GM12873 (cell line): ENCODE measurements around the gene VTA1.

ENCODE experiments used
- TF ChIP-seq, protein P1 (sequence below): IDR thresholded peaks from 2 replicates; pipeline ENCODE4 v1.5.1; 2012; ENCODE audit warnings: low read depth, mild to moderate bottlenecking, moderate library complexity, low read length, control low read depth; ENCODE audit not compliant: insufficient read depth; ENCODE audit errors: missing control alignments

Gene VTA1

DNA sequence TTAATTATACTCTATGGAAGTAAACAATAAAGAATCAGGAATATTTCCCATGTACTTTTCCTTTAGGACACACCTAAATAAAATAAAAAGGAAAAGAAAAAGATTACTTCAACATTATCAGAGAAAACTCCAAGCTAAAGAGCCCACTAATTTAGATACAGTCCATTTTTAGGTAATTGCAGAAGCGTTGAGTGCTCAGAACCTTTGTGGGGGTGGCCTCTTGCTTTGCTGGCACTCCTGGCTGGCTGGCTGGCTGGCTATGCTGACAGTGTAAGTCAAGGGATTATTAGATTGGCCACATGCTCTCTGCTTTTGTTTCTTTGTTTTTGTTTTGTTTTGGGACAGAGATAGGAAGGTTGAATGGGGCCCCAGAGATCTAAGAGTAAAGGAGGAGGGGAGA, 14.4 kb upstream of the VTA1 start, which contains the start of gene GJE1:
TSS of gene GJE1 (plus strand) at position 301 of the 400 bp plus-strand sequence. CDS start 234 bp downstream, outside the sequence.
- TF ChIP-seq, protein P1, sequence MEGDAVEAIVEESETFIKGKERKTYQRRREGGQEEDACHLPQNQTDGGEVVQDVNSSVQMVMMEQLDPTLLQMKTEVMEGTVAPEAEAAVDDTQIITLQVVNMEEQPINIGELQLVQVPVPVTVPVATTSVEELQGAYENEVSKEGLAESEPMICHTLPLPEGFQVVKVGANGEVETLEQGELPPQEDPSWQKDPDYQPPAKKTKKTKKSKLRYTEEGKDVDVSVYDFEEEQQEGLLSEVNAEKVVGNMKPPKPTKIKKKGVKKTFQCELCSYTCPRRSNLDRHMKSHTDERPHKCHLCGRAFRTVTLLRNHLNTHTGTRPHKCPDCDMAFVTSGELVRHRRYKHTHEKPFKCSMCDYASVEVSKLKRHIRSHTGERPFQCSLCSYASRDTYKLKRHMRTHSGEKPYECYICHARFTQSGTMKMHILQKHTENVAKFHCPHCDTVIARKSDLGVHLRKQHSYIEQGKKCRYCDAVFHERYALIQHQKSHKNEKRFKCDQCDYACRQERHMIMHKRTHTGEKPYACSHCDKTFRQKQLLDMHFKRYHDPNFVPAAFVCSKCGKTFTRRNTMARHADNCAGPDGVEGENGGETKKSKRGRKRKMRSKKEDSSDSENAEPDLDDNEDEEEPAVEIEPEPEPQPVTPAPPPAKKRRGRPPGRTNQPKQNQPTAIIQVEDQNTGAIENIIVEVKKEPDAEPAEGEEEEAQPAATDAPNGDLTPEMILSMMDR = no peak

DNA sequence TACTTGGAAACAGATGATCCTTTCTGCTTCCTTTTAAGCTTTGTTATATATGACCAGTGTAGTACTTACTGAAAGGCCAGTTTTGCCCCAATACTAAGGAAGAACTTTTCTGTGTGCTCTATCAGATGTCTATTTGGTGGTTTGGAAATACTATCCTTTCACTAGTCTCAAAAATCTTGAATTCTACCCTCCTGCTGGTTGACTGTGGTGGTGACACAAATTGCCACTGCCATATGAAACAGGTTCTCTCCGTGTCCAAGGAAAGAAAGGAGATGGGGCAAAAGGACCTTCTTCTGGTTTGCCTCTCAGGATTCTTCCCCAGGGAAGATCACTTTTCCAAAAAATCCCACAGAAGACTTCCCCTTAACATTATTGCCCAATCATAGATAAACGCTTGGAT, 8.2 kb upstream of the VTA1 start:
- TF ChIP-seq, protein P1 = no peak

DNA sequence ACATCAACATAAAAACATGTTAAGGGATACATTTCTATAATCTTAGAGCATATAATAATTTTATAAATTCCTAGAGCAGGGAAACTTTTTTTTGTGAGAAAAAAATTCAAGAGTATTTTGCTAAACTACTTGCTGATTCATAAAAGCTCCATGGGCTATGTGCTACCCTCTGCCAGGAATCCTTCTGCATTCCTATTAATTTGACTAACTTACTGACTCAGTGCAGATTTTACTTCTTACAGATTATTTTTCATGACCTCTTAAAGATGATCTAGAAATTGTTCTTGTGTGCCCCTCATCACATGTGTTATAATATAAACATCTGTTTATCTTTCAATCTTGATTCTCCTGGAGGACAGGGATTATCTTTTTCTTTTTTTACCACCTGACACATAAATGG, 5.7 kb downstream of the VTA1 start:
- TF ChIP-seq, protein P1 = no peak

DNA sequence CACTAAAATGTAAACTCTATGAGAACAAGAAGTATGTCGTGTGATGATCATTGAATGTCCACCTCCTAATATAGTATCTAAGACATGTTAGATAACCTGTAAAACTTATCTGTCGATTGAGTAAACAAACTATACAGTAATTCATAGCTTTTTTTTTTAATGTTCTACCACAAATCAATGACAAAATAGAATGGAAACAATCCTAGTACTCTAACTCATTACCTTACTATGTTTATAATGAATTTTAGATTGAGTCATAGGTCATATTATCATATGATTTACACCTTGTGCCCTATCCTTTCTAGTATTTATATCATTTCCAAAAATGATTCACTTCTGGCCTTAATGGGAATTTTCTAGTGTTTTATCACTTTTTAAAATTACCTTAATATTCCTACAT, 6.1 kb downstream of the VTA1 start:
- TF ChIP-seq, protein P1 = no peak

DNA sequence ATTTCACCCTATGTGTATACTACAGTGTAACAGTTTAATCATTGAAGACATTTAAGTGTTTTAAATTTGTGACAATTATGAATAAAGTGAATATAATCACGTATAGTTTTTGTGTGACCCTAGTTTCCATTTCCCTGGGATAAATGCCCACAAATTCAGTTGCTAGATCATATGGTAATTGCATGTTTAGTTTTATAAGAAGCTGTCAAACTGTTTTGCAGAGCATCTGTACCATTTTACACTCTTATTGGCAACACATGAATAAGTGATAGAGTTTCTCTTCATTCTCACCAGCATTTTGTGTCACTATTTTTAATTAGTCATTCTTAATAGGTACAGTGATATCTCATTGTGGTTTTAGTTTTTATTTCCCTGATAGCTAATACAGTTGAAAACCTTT, 7.3 kb downstream of the VTA1 start:
- TF ChIP-seq, protein P1 = no peak

DNA sequence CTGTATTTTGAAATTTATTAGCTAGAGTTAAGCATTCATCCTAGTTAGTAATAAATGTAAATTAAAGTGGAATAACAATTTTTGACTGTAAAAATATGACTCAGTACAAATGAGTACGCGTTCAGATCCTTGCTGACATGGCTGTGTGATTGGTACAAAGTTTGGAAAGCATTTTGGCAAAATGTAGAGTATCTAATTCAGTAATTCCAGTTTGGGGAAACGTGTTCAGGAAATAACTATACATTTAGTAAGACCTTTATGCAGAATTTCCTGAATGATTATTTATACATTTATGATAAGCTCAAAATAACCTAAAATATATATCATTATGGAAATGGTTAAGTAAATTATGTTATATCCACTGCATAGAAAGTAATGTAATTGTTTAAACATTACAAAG, 8.0 kb downstream of the VTA1 start:
- TF ChIP-seq, protein P1 = no peak

DNA sequence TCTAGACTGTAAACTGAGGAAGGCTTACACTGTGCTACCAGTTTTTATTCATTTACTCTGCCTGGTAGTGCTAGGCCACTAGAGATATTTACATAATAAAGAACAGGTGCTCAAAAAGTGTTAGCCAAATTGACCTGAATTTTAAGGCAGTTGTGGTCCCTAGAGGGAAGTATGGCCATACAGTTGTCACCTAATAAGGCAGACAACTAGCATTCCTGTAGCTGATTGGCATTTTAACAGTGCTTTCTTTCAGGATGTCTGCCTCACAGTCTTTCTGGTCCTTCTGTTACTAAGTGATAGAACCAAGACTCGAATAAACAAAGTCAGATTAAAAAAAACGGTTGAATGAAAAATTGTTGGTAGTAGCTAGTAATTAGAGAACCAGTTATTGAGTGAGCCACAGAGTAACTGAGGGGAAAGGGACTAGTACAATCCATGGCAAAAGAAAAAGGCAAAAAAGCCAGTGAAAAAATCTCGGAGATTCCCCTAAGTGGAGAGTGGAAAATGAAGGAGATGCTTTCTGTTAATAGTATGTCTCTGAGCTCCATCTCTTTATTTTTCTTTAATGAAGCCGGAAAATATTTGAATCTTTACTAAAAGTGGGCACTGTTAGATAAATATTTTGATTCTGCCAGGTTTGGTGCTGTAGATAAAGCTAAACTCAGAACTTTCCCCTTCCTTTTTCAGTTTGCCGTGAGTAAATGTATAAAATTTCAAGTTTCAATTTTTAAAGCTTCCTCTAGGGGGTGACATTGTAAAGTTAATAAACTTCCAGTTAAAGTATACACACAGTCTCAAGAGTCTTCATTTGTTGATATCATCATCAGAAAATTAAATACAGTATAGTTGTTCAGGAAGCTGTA, 9.1 kb downstream of the VTA1 start:
- TF ChIP-seq, protein P1 = peak; percentile 20
